GM21825 (cell line): Measurements from ENCODE around the gene GGTLC1.

Experiments
- ATAC-seq: cut with Tn5 transposase; IDR thresholded peaks from one replicate; pipeline ENCODE4 v1.9.1; 2021; ENCODE audit warnings: mild to moderate bottlenecking, moderate library complexity; ENCODE audit not compliant: unreplicated experiment

Gene GGTLC1

DNA sequence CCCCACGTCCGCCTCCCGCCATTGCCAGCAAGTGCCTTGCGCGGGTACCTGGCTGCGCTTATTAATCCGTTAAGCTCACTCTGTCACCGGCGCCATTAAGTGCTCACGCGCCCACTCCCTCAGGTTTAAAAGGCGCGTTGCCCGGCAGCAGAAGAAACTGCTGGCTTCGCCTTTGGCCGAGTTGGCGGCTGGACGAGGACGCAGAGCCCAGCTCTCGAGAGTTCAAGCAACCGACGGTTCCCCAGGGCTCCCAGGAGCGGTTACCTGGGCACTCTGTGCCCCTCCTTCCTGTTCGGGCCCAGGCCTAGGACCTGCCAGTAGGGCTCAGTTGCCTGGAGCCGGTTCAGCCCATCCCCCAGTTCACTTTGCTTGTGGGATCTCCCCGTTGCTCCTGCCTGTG is at the start of gene GGTLC1:
Gene GGTLC1, minus strand, starts transcription at position 219 of the 400 bp plus-strand sequence. CDS start 2,168 bp downstream, outside the sequence.
- ATAC-seq = no peak

DNA sequence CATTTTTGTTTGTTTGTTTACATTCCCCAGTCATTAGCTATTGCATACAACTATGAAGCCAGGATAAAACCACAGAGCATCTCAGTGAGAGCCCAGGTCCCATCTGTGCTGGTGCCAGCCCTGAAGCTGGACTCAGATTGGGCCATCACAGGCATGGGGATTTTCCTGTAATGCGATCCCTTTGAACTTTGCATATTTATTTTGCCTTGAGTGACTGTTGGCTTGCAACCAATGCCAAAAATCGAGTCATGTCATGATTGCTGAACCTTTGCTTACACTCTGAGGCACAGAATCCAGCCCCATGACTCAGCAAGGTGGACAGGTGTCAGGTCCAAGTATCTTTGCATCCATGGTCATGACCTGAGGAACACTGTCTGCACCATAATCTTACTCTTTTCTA is 46.2 kb upstream of the GGTLC1 start:
- ATAC-seq = no peak

GRCh38 chr20:24033565-24033964 is 45.0 kb upstream of the GGTLC1 start:
- ATAC-seq = no peak

- ATAC-seq = no peak
Measured at GRCh38 chr20:24033151-24033550, 44.6 kb upstream of the GGTLC1 start.

- ATAC-seq = no peak
Measured at GRCh38 chr20:24032400-24032898, 43.9 kb upstream of the GGTLC1 start.

DNA sequence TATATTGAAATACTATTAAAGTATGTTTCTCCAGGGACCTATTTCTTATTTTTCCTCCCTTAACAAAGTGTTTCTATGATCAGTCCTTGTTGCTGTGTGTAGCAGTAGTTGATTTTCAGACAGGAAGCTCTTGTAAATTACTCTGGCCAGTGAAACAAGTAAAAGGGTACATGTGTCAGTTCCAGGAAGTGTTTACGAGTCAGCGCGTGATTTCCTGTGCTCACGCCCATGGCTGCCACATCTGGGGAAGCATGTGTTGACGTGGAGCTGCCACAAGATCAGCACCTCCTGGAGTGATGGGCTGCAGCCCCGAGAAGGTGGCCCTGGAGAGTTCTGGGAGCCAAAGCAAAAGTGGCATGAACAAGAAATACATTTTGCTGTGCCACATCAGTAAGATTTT is 38.6 kb upstream of the GGTLC1 start:
- peak; percentile 67 for ATAC-seq

GRCh38 chr20:24022621-24023180 is 34.1 kb upstream of the GGTLC1 start:
- ATAC-seq = no peak

GRCh38 chr20:24018796-24019195 is 30.2 kb upstream of the GGTLC1 start:
- no peak for ATAC-seq

GRCh38 chr20:24017458-24017755 is 28.8 kb upstream of the GGTLC1 start:
- ATAC-seq = no peak

DNA sequence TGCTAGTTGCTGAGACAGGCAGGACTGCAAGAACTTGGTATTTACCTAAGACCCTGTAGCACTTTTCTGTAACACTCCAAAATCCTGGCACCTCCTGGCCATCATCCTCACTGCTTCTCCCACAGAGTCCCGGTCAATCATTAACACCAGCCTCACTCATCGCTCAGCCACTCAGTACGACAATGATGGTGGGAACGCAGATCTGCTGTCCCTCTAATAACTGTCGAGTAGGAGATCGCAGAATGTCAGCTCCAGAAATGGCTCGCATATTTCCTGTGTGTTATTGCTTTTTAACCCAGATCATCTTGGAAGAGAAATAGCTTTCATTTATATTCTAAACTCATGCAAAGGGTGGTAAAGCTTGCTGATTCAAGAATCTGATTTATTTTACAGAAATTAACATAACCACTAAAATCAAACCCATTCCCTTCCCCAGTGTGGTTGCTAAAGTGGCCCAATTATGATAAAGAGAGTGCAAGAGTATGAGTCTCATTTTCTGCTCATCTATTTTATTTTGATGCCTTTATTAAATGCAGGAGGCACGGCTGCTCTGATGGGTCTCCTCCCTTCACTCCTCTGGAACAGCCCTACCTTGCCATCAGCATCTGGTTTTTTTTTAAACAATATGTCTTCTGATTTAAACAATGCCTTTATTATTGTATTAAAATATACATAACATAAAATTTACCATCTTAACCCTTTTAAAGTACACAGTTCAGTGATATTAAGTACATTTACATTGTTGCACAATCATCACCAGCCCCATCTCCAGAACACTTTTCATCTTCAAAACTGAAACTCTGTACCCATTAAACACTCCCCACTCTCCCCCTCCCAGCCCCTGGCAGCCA is 28.3 kb upstream of the GGTLC1 start:
- ATAC-seq = no peak

DNA sequence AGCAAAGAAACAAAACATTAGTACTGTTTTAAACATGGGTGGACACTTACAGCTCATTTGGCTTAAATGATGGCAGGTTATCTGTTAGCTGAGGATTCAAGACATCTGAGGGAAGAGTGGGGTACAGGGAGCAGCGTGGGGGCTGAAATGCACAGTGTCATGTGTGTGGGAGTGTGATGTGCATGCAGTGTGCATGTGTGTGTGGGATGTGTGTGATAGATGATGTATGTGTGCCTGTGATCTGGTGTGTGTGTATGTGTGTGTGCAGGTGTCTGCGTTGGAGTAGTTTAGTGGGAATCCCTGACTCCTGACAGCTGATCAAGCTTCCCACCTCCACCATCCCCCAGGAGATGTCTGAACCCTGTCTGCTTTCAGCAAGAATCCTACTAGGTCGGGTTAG is 25.4 kb upstream of the GGTLC1 start:
- no peak for ATAC-seq

- ATAC-seq = no peak
Measured at GRCh38 chr20:24011282-24011681, 22.7 kb upstream of the GGTLC1 start.

- ATAC-seq = no peak
Measured at GRCh38 chr20:24007758-24008157, 19.2 kb upstream of the GGTLC1 start.

- ATAC-seq = no peak
Measured at GRCh38 chr20:24007073-24007595, 18.6 kb upstream of the GGTLC1 start.

- ATAC-seq = no peak
Measured at GRCh38 chr20:24006626-24007025, 18.0 kb upstream of the GGTLC1 start.

GRCh38 chr20:24004471-24004870 is 15.9 kb upstream of the GGTLC1 start:
- no peak for ATAC-seq

GRCh38 chr20:24002896-24003295 is 14.3 kb upstream of the GGTLC1 start:
- ATAC-seq = no peak

DNA sequence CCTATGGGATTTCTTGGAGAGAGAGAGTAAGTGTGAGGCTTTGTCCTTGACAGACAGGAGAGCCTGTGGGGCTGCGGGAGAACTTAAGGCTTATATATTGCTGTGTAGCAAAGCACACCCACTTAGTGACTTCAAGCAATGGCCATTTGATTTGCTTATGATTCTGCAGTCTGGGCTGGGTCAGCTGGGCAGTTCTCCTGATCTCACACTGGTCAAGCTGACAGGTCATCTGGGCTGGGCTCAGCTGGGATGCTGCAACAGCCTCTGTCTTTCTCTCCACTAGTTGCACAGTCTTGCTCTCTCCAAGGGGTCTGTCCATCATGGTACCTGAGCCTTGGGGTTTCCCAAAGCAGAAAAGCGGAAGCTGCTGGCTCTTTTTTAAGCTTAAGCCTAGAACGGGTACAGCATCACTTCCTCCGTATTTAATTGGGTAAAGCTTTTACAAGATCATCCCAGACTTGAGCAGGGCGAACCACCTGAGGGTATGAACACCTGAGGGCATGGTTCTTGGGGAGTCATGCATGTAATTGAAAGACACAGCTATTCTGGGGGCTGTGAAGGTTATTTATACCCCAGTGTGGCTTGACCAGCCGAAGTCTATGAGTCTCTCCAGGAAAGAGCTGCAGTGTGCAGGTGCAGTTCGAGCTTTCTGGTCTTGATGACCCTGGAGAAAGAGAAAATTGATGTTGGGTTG is 13.3 kb upstream of the GGTLC1 start:
- no peak for ATAC-seq

GRCh38 chr20:23998844-23999243 is 10.3 kb upstream of the GGTLC1 start:
- no peak for ATAC-seq

- no peak for ATAC-seq
Measured at GRCh38 chr20:23998392-23998791, 9.8 kb upstream of the GGTLC1 start.

DNA sequence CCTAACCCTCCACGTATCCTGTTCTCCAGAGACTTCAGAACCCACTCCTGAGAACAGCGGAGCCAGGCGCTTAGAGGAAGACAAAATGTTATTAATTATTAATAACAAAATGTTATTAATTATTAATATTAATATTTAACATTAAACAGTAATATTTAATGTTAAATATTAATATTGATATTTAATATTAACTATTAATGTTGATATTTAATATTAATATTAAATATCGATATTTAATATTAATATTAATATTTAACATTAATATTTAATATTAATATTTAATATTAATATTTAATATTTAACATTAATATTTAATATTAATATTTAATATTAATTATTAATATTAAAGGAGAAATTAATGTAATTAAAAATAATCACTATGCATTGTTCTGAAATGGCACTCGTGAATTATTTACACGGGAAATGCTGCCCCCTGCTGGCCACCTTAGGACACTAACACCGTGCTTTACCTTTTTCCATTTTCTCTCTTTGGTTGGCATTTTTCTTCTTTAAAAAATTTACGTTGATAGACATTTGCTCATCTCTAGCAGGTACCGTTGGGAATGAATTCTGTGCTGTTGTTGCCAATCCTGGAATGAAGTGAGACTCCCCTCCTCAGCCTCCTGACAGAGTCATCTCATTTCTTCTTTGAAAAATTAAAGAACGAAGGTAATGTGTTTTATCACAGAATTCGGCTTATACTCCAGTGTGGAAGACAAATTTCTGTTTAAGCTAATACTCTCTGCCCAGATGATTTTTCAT is 7.5 kb upstream of the GGTLC1 start:
- ATAC-seq = no peak
